ENCODE results near the gene KDM4B.

GRCh38 chr19:5083547-5083965 is 114.6 kb downstream of the KDM4B start:
- TF ChIP-seq POLR2A (IDR thresholded peaks at IDR 0.05), result no peak
- TF ChIP-seq, protein P1, sequence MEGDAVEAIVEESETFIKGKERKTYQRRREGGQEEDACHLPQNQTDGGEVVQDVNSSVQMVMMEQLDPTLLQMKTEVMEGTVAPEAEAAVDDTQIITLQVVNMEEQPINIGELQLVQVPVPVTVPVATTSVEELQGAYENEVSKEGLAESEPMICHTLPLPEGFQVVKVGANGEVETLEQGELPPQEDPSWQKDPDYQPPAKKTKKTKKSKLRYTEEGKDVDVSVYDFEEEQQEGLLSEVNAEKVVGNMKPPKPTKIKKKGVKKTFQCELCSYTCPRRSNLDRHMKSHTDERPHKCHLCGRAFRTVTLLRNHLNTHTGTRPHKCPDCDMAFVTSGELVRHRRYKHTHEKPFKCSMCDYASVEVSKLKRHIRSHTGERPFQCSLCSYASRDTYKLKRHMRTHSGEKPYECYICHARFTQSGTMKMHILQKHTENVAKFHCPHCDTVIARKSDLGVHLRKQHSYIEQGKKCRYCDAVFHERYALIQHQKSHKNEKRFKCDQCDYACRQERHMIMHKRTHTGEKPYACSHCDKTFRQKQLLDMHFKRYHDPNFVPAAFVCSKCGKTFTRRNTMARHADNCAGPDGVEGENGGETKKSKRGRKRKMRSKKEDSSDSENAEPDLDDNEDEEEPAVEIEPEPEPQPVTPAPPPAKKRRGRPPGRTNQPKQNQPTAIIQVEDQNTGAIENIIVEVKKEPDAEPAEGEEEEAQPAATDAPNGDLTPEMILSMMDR (IDR thresholded peaks at IDR 0.05), result no peak

All from uterus (tissue), 2 donors.